ENCODE measurements around the gene STK39.

Gene STK39

GRCh38 chr2:168059758-168060157, 187.6 kb downstream of the STK39 start:
- Histone ChIP-seq H3K27ac (ENCODE audit: low read depth, low read length) (no peak overlapping the region), H3K27me3 (ENCODE audit: control insufficient read depth, low read length) (no peaks in the 10 kb centered on the region), H3K79me2 (ENCODE audit: control insufficient read depth, low read length) (no peaks in the 10 kb centered on the region), H3F3A (ENCODE audit: control insufficient read depth, insufficient read depth) (no peaks in the 10 kb centered on the region), H4K20me1 (ENCODE audit: control insufficient read depth, insufficient read depth, low read depth, low read length) (no peaks in the 10 kb centered on the region), H3K9me2 (replicated peaks; ENCODE audit: control insufficient read depth, low read length) (no peaks in the 10 kb centered on the region), H3K9me3 (ENCODE audit: control insufficient read depth, insufficient read depth, low read length) (no peaks in the 10 kb centered on the region), H3K4me1 (ENCODE audit: control insufficient read depth, low read length) (no peaks in the 10 kb centered on the region), H3K36me3 (ENCODE audit: control insufficient read depth, low read length) (peaks cover 9% of the 10 kb centered on the region; the same call in 1 of the 2 replicates), H3K4me3 (ENCODE audit: low read length) (no peak overlapping the region), H3K4me2 (ENCODE audit: low read length) (no peak overlapping the region)
- no peak for TF ChIP-seq EZH2phosphoT487 (IDR thresholded peaks at IDR 0.05; ENCODE audit: borderline replicate concordance, low read length)
- TF ChIP-seq, protein P1, sequence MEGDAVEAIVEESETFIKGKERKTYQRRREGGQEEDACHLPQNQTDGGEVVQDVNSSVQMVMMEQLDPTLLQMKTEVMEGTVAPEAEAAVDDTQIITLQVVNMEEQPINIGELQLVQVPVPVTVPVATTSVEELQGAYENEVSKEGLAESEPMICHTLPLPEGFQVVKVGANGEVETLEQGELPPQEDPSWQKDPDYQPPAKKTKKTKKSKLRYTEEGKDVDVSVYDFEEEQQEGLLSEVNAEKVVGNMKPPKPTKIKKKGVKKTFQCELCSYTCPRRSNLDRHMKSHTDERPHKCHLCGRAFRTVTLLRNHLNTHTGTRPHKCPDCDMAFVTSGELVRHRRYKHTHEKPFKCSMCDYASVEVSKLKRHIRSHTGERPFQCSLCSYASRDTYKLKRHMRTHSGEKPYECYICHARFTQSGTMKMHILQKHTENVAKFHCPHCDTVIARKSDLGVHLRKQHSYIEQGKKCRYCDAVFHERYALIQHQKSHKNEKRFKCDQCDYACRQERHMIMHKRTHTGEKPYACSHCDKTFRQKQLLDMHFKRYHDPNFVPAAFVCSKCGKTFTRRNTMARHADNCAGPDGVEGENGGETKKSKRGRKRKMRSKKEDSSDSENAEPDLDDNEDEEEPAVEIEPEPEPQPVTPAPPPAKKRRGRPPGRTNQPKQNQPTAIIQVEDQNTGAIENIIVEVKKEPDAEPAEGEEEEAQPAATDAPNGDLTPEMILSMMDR (IDR thresholded peaks at IDR 0.05; ENCODE audit: low read depth, low read length, poor library complexity, severe bottlenecking), result no peak

- Histone ChIP-seq H3F3A (ENCODE audit: control insufficient read depth, insufficient read depth) (no peaks in the 10 kb centered on the region), H3K79me2 (ENCODE audit: control insufficient read depth, low read length) (no peaks in the 10 kb centered on the region), H4K20me1 (ENCODE audit: control insufficient read depth, insufficient read depth, low read depth, low read length) (no peaks in the 10 kb centered on the region), H3K9me3 (ENCODE audit: control insufficient read depth, insufficient read depth, low read length) (no peaks in the 10 kb centered on the region), H3K27ac (ENCODE audit: low read depth, low read length) (no peak overlapping the region), H3K4me2 (ENCODE audit: low read length) (no peak overlapping the region), H3K4me1 (ENCODE audit: control insufficient read depth, low read length) (no peaks in the 10 kb centered on the region), H3K36me3 (ENCODE audit: control insufficient read depth, low read length) (peaks cover 9% of the 10 kb centered on the region; the same call in 1 of the 2 replicates), H3K4me3 (ENCODE audit: low read length) (no peak overlapping the region), H3K9me2 (replicated peaks; ENCODE audit: control insufficient read depth, low read length) (no peaks in the 10 kb centered on the region), H3K27me3 (ENCODE audit: control insufficient read depth, low read length) (no peaks in the 10 kb centered on the region)
- no peak for TF ChIP-seq EZH2phosphoT487 (IDR thresholded peaks at IDR 0.05; ENCODE audit: borderline replicate concordance, low read length)
- TF ChIP-seq, protein P1 (IDR thresholded peaks at IDR 0.05; ENCODE audit: low read depth, low read length, poor library complexity, severe bottlenecking), result no peak
Observed at GRCh38 chr2:168058675-168059074, 188.7 kb downstream of the STK39 start.

GRCh38 chr2:168056242-168056787, 191.1 kb downstream of the STK39 start:
- H3K27me3 ChIP-seq (ENCODE audit: control insufficient read depth, low read length), result no peaks in the 10 kb centered on the region
- H3K9me2 ChIP-seq (replicated peaks; ENCODE audit: control insufficient read depth, low read length), result no peaks in the 10 kb centered on the region

More at GRCh38 chr2:168056242-168056787, 191.1 kb downstream of the STK39 start:
- Histone ChIP-seq H3K27ac (ENCODE audit: low read depth, low read length) (no peak overlapping the region), H3K36me3 (ENCODE audit: control insufficient read depth, low read length) (0 out of 2 replicates have a peak, but pooled peaks cover 3% of the 10 kb centered on the region), H3K4me1 (ENCODE audit: control insufficient read depth, low read length) (no peaks in the 10 kb centered on the region), H3K4me3 (ENCODE audit: low read length) (no peak overlapping the region), H3K4me2 (ENCODE audit: low read length) (no peak overlapping the region), H3F3A (ENCODE audit: control insufficient read depth, insufficient read depth) (no peaks in the 10 kb centered on the region), H4K20me1 (ENCODE audit: control insufficient read depth, insufficient read depth, low read depth, low read length) (no peaks in the 10 kb centered on the region), H3K79me2 (ENCODE audit: control insufficient read depth, low read length) (no peaks in the 10 kb centered on the region), H3K9me3 (ENCODE audit: control insufficient read depth, insufficient read depth, low read length) (no peaks in the 10 kb centered on the region)
- TF ChIP-seq, protein P1 (IDR thresholded peaks at IDR 0.05; ENCODE audit: low read depth, low read length, poor library complexity, severe bottlenecking), result no peak
- no peak for TF ChIP-seq EZH2phosphoT487 (IDR thresholded peaks at IDR 0.05; ENCODE audit: borderline replicate concordance, low read length)
